HepG2 (cell line): ENCODE results near the gene DLL3. TPM values are rescaled to one million over a fixed set of nuclear protein-coding genes. Genes with fewer than 3 reads are reported as not detected.
A peak's percentile ranks its signal among the peaks of the same experiment; 100 is the strongest.

Experiments used
- CENPX ChIP-seq: sonication (generic); formaldehyde crosslinking; IDR thresholded peaks from 2 replicates; pipeline ENCODE4 v1.9.0; 2021; ENCODE audit warnings: mild to moderate bottlenecking, missing genetic modification reagents, moderate library complexity
- DNMT3B ChIP-seq: conservative IDR thresholded peaks from 2 replicates; pipeline ENCODE4 v1.6.1; 2016; ENCODE audit warnings: missing biosample characterization, control low read depth
- GZF1 ChIP-seq: sonication (generic); formaldehyde crosslinking; IDR thresholded peaks from 2 replicates; pipeline ENCODE4 v1.5.1; 2020; ENCODE audit warnings: mild to moderate bottlenecking, missing genetic modification reagents
- HIVEP1 ChIP-seq: sonication (generic); formaldehyde crosslinking; IDR thresholded peaks from 2 replicates; pipeline ENCODE4 v1.4.0; 2020; ENCODE audit warnings: mild to moderate bottlenecking, missing genetic modification reagents
- JUNB ChIP-seq: sonication (generic); formaldehyde crosslinking; IDR thresholded peaks from 2 replicates; pipeline ENCODE4 v1.8.0; 2022; ENCODE audit warnings: missing genetic modification reagents, mild to moderate bottlenecking, borderline replicate concordance
- MAFK ChIP-seq, 2 experiments: IDR thresholded peaks in 1 of 2; conservative IDR thresholded peaks in 1 of 2; 2 replicates each; pipeline ENCODE4 v1.6.1; 2011; ENCODE audit warnings: improper control_type of control experiment in 2 of 2, low read length in 2 of 2
- MAZ ChIP-seq, 2 experiments: sonication (generic) in 1 of 2; formaldehyde crosslinking in 1 of 2; IDR thresholded peaks; 2 replicates each; pipeline versions ENCODE4 v1.5.0 to v1.6.1; 2012 to 2020; ENCODE audit warnings: low read depth in 2 of 2, mild to moderate bottlenecking in 2 of 2, borderline replicate concordance in 1 of 2, improper control_type of control experiment in 1 of 2, low read length in 1 of 2, missing genetic modification reagents in 1 of 2, moderate library complexity in 1 of 2
- RAD21 ChIP-seq: fragments of 450-650 bp; formaldehyde crosslinking; IDR thresholded peaks from 2 replicates; pipeline ENCODE4 v1.5.0; 2020; ENCODE audit warnings: mild to moderate bottlenecking
- RXRB ChIP-seq: IDR thresholded peaks from 2 replicates; pipeline ENCODE4 v1.6.1; 2016; ENCODE audit warnings: borderline replicate concordance, missing genetic modification reagents, missing compliant biosample characterization
- SCMH1 ChIP-seq: sonication (generic); formaldehyde crosslinking; IDR thresholded peaks from 2 replicates; pipeline ENCODE4 v1.9.0; 2021; ENCODE audit warnings: missing genetic modification reagents, mild to moderate bottlenecking, borderline replicate concordance
- YEATS4 ChIP-seq: sonication (generic); formaldehyde crosslinking; IDR thresholded peaks from 2 replicates; pipeline ENCODE4 v1.4.0; 2020; ENCODE audit warnings: missing genetic modification reagents, borderline replicate concordance
- ZMYM3 ChIP-seq: sonication (generic); formaldehyde crosslinking; IDR thresholded peaks from 2 replicates; pipeline ENCODE4 v1.5.1; 2020; ENCODE audit warnings: mild to moderate bottlenecking, missing genetic modification reagents
- ZNF12 ChIP-seq: sonication (generic); formaldehyde crosslinking; IDR thresholded peaks from 2 replicates; pipeline ENCODE4 v1.5.0; 2020; ENCODE audit warnings: missing genetic modification reagents
- ZNF431 ChIP-seq: sonication (generic); formaldehyde crosslinking; IDR thresholded peaks from 2 replicates; pipeline ENCODE4 v1.9.0; 2022; ENCODE audit warnings: missing genetic modification reagents, low read depth, mild to moderate bottlenecking, borderline replicate concordance
- ZNF562 ChIP-seq: sonication (generic); formaldehyde crosslinking; IDR thresholded peaks from 2 replicates; pipeline ENCODE4 v1.8.0; 2022; ENCODE audit warnings: missing genetic modification reagents, borderline replicate concordance
- ZNF782 ChIP-seq: sonication (generic); formaldehyde crosslinking; IDR thresholded peaks from 2 replicates; pipeline ENCODE4 v1.4.0; 2020; ENCODE audit warnings: missing genetic modification reagents, mild to moderate bottlenecking, borderline replicate concordance
- ZNF788 ChIP-seq: sonication (generic); formaldehyde crosslinking; IDR thresholded peaks from 2 replicates; pipeline ENCODE4 v1.5.0; 2020; ENCODE audit warnings: mild to moderate bottlenecking, missing genetic modification reagents, borderline replicate concordance
- polyA plus RNA-seq, 8 experiments: library from polyadenylated mRNA; depleted of rRNA in 3 of 8; stranded (reverse) in 7 of 8; unstranded in 1 of 8; fragments of >200 nt; fragmentation: Illumina TruSeq in 4 of 8; extraction: Trizol in 4 of 8; gene quantifications; 2 replicates each; pipeline versions ENCODE4 v1.2.1 to v1.2.3, GENCODE V29; 2011 to 2016; ENCODE audit warnings: low read depth in 4 of 8, missing spikeins in 1 of 8, mixed read lengths in 1 of 8; ENCODE audit not compliant: insufficient read depth in 1 of 8
- total RNA-seq, 5 experiments: library from RNA; depleted of rRNA; stranded (reverse); fragments of >200 nt; fragmentation: Illumina TruSeq; extraction: Trizol; gene quantifications; 2 replicates each; pipeline ENCODE4 v1.2.3, GENCODE V29; 2016; ENCODE audit warnings: low read depth in 1 of 5
- TF ChIP-seq, protein P1 (sequence below): IDR thresholded peaks from 2 replicates; pipeline ENCODE4 v1.6.1; 2016; ENCODE audit warnings: missing compliant biosample characterization, missing genetic modification reagents, borderline replicate concordance
- TF ChIP-seq, protein P2 (sequence below): sonication (generic); IDR thresholded peaks from 2 replicates; pipeline ENCODE4 v1.6.1; 2016; ENCODE audit warnings: low read depth, borderline replicate concordance
- TF ChIP-seq, protein P3 (sequence below): sonication (generic); formaldehyde crosslinking; IDR thresholded peaks from 2 replicates; pipeline ENCODE4 v1.5.1; 2020; ENCODE audit warnings: mild to moderate bottlenecking, missing genetic modification reagents, moderate library complexity
- TF ChIP-seq, protein P4 (sequence below): sonication (generic); formaldehyde crosslinking; IDR thresholded peaks from 2 replicates; pipeline ENCODE4 v1.5.0; 2020; ENCODE audit warnings: missing genetic modification reagents
- TF ChIP-seq, protein P5 (sequence below): sonication (generic); formaldehyde crosslinking; IDR thresholded peaks from 2 replicates; pipeline ENCODE4 v1.8.0; 2022; ENCODE audit warnings: mild to moderate bottlenecking, missing genetic modification reagents, moderate library complexity
- TF ChIP-seq, protein P6 (sequence below): sonication (generic); formaldehyde crosslinking; IDR thresholded peaks from 2 replicates; pipeline ENCODE4 v1.8.0; 2022; ENCODE audit warnings: missing genetic modification reagents, mild to moderate bottlenecking, borderline replicate concordance

DLL3 gene
- total and polyA plus RNA-seq, 2 of the 13 experiments (the other 11 are each of a cell fraction or from before 2014, with no cell fraction given), result 0.35 to 0.55 TPM

DNA sequence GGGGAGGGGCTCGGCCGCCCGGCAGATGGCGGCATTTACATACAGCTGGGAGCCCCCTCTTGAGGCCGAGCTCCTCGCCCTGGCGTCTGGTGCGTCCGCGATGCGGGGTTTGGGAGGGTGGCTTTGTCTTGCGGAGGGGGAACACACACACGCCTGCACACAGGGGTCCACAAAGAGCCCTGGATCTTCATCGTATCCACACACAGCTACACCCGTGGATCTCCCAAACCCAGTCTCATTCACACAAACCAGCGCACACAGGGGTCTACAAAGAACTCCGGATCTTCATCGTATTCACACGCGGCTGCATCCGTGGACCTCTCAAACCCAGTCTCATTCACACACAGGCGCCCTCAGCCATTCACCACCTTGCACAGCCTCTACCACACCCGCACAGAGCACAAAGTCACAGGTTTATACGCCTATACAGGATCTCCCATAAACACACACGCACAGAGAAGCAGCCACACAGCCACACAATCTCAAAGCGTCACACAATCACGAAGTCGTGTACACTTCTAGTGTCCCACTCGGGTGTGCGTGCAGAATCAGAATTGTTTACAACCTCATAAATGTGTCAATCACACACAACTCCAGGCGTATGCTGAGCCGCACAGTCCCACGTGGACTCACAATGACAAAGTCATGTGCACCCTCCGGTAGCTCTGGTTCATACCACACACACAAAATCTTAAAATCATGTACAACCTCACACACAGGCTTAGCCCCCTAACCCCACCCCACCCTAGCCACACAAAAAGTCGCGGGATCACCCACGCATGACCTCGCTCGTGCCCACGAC is 550 bp upstream of the DLL3 start (continued):
- TF ChIP-seq, protein P1, sequence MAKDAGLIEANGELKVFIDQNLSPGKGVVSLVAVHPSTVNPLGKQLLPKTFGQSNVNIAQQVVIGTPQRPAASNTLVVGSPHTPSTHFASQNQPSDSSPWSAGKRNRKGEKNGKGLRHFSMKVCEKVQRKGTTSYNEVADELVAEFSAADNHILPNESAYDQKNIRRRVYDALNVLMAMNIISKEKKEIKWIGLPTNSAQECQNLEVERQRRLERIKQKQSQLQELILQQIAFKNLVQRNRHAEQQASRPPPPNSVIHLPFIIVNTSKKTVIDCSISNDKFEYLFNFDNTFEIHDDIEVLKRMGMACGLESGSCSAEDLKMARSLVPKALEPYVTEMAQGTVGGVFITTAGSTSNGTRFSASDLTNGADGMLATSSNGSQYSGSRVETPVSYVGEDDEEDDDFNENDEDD (CRISPR knock-in tag), result peak; percentile 47; the same call in 1 of the 2 replicates
- TF ChIP-seq, protein P2, sequence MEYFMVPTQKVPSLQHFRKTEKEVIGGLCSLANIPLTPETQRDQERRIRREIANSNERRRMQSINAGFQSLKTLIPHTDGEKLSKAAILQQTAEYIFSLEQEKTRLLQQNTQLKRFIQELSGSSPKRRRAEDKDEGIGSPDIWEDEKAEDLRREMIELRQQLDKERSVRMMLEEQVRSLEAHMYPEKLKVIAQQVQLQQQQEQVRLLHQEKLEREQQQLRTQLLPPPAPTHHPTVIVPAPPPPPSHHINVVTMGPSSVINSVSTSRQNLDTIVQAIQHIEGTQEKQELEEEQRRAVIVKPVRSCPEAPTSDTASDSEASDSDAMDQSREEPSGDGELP, result peak; percentile 89
- TF ChIP-seq, protein P3, sequence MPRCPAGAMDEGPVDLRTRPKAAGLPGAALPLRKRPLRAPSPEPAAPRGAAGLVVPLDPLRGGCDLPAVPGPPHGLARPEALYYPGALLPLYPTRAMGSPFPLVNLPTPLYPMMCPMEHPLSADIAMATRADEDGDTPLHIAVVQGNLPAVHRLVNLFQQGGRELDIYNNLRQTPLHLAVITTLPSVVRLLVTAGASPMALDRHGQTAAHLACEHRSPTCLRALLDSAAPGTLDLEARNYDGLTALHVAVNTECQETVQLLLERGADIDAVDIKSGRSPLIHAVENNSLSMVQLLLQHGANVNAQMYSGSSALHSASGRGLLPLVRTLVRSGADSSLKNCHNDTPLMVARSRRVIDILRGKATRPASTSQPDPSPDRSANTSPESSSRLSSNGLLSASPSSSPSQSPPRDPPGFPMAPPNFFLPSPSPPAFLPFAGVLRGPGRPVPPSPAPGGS (CRISPR knock-in tag), result no peak
- TF ChIP-seq, protein P4, sequence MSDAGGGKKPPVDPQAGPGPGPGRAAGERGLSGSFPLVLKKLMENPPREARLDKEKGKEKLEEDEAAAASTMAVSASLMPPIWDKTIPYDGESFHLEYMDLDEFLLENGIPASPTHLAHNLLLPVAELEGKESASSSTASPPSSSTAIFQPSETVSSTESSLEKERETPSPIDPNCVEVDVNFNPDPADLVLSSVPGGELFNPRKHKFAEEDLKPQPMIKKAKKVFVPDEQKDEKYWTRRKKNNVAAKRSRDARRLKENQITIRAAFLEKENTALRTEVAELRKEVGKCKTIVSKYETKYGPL (CRISPR knock-in tag), result no peak
- TF ChIP-seq YEATS4 (CRISPR knock-in tag), result no peak
- TF ChIP-seq MAFK (conservative IDR thresholded peaks at IDR 0.05 in 1 of 2, IDR thresholded peaks at IDR 0.05 in 1 of 2; ENCODE audit: low read length in 2 of 2), result no peak
- no peak for TF ChIP-seq DNMT3B
- TF ChIP-seq HIVEP1 (CRISPR knock-in tag), result no peak; the same call in 1 of the 2 replicates
- no peak for TF ChIP-seq ZNF12 (CRISPR knock-in tag)
- no peak for TF ChIP-seq GZF1 (CRISPR knock-in tag)
- no peak for TF ChIP-seq ZNF431 (CRISPR knock-in tag)
- TF ChIP-seq RXRB, result 0 out of 2 replicates have a peak, but pooled peaks have one; percentile 2
- no peak for TF ChIP-seq CENPX (CRISPR knock-in tag)
- TF ChIP-seq MAZ (IDR thresholded peaks at IDR 0.05; ENCODE audit: borderline replicate concordance, low read depth, low read length), result no peak
- no peak for TF ChIP-seq MAZ (CRISPR knock-in tag; IDR thresholded peaks at IDR 0.05; ENCODE audit: low read depth)
- TF ChIP-seq ZNF562, result no peak
- peak; percentile 65 for TF ChIP-seq RAD21 (CRISPR knock-in tag)
- TF ChIP-seq ZNF788 (CRISPR knock-in tag), result no peak
- no peak for TF ChIP-seq ZMYM3 (CRISPR knock-in tag)
- no peak for TF ChIP-seq ZNF782
- TF ChIP-seq, protein P5, sequence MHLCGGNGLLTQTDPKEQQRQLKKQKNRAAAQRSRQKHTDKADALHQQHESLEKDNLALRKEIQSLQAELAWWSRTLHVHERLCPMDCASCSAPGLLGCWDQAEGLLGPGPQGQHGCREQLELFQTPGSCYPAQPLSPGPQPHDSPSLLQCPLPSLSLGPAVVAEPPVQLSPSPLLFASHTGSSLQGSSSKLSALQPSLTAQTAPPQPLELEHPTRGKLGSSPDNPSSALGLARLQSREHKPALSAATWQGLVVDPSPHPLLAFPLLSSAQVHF (CRISPR knock-in tag), result no peak
- no peak for TF ChIP-seq SCMH1 (CRISPR knock-in tag)
- TF ChIP-seq, protein P6, sequence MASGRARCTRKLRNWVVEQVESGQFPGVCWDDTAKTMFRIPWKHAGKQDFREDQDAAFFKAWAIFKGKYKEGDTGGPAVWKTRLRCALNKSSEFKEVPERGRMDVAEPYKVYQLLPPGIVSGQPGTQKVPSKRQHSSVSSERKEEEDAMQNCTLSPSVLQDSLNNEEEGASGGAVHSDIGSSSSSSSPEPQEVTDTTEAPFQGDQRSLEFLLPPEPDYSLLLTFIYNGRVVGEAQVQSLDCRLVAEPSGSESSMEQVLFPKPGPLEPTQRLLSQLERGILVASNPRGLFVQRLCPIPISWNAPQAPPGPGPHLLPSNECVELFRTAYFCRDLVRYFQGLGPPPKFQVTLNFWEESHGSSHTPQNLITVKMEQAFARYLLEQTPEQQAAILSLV (CRISPR knock-in tag), result no peak
- no peak for TF ChIP-seq JUNB (CRISPR knock-in tag)
